GM19372 (cell line): Measurements from ENCODE around the gene L3MBTL1.
A peak's percentile ranks its signal among the peaks of the same experiment; 100 is the strongest.

Source experiments
- ATAC-seq: cut with Tn5 transposase; IDR thresholded peaks from one replicate; pipeline ENCODE4 v1.9.1; 2021; ENCODE audit warnings: mild to moderate bottlenecking, low read depth, moderate library complexity; ENCODE audit not compliant: unreplicated experiment

The L3MBTL1 gene

DNA sequence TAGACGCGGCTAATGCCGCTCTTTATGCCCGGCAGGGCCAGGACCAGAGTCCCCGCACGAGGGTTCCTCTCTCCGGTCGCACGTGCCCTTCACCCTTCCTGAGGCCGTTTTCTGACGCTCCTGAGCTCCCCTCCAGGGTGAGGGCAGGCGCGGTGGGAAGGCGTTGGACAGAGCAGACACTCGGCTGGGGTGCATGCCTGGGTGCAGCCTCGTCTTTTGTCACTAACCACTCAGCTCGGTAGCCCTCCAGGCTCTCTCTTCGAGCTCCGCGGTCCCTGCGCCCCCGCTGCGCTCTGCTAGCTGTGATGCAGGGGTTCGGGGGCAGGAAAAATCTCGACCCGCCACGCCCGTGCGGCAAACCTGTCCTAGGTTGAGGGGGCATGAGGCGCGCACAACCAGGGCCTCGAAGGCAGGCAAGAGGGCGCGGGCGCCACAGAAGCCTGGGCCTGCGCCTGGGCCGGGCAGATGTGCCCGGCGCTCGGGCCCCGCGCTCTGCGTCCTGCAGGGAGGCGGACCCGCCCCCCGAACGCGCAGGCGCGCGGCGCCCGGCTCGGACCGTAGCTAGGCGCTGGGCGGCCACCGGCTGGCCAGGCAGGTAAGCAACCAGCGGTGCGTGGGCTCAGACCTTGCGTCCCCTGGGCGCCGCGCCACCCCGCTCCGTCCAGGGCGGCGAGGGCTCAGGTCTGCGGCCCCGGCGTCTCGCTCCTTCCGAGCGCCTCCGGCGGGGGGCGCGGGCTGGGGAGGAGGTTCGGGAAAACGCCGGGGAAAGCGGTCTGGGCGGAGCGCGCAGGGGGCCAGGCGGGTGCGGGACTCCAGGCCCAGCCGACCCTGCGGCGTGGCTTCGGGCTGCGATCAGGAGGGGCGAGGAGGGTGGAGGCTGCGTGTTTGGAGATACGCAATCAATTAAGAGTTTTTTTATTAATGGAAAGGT lies at the start of gene L3MBTL1:
Gene L3MBTL1, plus strand, starts transcription at position 548 of the 931 bp plus-strand sequence. CDS start 5,807 bp downstream, outside the sequence.
- ATAC-seq, result no peak

DNA sequence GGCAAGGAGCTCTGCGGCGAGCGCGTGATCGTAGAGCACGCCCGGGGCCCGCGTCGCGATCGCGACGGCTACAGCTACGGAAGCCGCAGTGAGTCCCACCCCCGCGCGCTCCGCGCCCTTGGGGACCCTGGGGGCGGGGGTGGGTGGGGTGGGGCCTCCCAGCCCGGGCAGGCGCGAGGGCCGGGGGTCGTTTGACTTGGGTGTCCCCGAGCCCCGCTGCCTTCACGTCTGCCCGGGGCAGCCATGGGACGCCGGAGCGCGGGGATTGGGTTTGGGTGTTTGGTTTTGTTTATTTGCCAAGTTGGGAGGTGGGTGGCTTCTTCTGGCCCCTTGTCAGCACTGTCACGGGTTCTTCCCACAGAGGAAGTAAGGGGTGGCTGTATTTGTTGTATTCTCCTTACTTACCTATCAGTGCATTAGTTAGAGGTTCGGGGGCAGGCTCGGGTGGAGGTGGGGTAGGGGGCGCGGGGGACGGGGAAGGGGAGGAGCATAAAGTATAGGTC lies 49.0 kb upstream of the L3MBTL1 start:
- ATAC-seq, result no peak

DNA sequence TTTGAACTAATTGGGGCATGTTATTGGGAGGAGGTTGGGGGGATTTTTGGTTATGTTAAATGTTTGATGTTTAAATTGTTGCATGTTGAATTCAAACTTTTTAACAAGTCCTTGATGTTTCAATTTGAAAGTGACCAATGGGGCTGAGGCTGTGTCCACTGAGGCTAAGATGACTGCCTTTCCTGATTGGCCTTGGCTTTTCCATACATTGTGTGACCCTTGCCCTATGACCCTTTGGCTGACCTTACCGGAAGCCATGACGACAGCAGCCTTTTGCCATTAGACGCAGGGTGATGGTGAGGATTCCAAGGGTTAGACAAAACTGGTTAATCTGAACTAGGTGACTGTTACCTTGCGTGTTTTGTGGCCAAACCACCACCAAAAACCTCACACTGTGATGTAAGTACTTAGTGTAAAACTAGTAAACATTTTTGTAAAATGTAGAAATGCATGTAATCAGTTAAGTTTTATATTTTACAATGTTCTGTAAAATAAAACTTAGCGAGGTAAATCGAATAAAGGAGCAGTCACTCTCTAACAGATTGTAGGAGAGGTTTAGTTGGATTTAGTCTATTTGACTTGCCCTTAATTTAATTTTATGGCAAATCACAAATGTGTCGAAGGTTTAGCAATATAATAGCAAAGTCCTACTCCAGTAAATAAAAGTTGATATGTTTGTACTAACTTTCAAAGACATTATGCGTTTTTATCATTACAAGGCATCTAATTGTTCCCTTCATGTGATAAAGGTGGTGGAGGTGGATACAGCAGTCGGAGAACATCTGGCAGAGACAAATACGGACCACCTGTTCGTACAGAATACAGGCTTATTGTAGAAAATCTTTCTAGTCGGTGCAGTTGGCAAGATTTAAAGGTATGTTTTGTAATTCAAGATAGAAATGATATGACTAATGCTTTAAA lies 48.2 kb upstream of the L3MBTL1 start:
- no peak for ATAC-seq

DNA sequence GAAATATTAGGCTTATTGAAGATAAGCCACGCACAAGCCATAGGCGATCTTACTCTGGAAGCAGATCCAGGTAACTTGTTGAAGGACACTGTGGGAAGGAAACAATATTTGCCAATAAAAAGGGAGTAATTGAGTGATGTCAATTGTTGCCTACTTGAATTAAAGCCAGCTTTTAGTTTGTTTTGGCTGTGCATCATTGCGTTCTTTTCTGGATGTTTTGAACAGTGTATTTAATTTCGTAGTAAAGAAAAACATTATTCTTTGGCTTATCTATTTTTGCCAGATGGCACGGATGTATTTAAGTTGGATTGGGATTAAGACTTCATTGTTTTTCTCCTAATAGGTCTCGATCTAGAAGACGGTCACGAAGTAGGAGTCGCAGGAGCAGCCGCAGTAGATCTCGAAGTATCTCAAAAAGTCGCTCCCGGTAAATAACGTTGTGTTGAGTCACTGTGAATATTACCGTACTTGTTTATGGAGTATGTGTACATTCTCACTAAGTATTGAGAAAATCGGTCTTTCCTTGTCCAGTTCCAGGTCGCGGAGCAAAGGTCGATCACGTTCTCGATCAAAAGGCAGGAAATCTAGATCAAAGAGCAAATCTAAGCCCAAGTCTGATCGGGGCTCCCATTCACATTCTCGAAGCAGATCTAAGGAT lies 47.2 kb upstream of the L3MBTL1 start:
- no peak for ATAC-seq

DNA sequence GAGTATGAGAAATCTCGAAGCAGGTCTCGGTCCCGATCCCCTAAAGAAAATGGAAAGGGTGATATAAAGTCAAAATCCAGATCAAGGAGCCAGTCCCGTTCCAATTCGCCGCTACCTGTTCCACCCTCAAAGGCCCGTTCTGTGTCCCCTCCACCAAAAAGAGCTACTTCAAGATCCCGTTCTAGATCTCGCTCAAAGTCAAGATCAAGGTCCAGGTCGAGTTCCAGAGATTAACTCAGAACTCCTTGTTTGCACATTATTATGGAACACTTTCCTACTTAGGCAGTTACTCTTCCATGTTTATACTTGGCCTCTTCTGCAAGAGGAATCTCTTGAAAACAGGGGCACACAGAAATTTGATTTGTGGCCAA lies 46.7 kb upstream of the L3MBTL1 start:
- ATAC-seq, result no peak

DNA sequence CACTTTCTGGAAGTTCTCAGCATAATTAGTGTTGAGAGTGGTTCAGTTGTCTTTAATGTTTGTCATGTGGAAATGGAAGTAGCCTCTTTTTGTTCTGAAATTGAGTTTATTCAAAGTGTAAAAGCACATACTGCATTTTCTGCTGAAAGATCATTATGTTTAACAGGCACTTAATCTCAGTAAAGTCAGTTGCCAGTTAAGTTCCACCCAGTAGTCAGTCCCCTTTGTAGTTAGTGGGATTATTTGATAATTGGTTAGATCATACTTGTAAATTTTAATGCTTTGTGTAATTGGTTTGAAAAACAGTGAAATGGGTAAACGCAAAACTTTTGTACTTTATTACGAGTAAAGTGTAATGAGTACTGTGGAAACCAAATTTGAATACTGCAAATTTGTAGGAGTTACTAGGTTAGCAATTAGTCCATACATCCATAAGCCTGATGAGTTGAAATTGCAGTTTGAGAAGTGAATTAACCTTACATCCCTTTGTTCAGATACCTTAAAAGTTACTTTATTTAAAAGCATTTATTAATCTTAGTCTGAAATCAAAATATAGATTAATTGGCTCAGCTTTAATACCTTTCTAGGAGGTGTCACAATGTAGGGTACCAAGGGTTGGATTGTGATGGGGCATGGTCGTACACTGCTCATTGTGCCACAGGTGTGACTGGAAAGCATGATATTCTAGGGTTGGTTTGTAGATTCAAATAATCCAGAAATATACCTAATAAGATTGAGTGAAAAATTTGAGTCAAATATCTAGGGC lies 45.4 kb upstream of the L3MBTL1 start:
- ATAC-seq, result no peak

DNA sequence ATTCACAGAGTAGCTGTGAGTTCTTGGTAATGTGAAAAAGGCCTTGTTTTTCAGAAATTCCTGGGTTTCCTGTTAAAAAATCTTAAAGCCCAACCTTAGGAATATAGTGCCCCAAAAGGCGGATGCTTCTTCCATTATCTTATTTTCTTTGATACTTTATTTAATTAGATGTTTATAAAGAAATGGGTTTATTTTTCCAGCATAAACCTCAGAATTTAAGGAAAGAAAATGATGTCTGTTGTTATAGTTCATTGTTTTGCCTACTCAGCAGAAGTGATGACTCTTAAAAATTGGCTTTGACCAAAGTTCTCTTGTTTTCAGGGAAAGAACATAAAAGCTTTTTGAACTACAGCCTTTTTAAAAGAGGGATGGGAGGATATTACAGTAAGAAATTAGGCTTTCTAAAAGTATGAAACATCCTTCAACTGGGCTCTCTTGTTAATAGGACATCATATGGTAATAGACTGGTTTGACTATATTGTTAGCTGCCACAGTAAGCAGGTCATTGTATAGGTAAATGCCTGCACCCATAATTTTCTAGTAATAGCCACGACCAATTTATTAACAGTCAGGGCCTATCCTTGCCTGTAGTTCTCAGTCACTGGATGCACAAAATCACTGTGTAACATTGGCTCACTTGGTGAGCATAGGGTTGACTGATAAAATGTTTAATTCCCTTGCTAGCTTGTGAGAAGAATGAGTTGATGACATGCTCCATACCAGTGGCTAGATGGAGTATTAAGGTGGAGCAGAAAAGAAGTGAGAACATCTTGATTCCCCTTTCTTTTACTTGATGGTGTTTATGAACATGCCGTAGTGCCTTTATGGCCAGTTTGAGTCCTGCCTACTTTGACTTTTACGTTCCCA lies 44.6 kb upstream of the L3MBTL1 start:
- ATAC-seq, result no peak

DNA sequence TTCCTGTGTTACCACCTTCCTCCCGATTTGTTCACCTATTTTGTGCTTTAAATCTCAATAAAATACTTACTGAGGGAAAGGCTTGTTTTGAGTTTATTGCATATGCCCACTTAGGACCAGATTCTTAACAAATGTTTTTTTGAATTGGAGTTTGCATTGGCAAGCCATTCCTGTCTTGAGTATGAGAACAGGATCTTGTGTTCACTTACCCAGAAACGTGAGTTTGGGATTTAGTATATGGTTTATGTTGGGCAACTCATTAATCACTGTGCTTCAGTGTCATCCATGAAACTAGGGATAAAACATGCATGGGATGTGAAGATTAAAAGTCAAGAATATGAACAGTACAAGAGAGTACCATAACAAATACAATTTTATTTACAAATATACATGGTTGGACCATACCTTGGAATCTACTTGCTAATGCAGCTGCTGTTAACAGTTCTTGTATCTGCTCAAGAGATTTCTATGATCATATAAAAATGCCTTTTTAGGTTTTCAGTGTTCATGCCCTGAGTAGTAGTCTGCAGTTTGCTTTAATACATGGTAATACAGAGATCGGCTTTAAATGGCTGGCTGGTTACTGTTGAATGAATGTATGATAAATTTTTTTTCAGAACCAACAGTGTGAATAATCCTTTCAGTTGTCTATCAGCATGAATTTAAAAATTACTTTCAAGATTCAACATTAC lies 43.8 kb upstream of the L3MBTL1 start:
- ATAC-seq, result no peak

DNA sequence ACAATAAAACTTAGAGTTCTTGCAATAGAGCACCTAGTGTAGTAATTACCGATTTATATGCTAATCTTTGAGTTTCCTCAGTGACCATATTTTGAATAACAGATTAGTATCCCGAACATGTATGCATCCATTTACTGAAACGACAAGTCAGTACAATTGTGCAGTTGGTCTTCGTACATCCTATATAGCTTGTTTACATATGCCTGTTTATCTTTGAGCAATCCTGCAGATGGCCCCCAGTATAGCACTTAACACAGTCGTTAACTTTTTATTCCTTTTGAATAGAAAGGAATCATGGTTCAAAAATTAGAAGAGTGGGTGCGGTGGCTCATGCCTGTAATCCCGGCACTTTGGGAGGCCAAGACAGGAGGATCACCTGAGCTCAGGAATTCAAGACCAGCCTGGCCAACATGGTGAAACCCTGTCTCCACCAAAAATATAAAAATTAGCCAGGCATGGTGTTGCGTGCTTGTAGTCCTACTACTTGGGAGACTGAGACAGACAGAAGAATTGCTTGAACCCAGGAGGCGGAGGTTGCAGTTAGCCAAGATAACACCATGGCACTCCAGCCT lies 43.2 kb upstream of the L3MBTL1 start:
- ATAC-seq, result no peak

DNA sequence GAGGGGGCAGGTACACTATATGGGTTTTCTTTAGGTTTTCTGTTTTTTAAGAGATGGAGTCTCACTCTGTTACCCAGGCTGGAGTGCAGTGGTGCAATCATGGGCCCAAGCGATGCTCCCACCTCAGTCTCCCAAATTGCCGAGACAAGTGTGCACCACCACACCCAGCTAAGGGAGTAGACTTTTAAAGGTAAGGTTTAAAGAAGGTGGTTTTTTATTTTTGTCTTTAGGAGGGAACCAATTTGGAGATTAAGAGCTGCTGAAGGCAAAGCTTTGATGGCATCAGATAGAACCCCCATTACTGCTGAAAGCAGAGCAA lies 41.9 kb upstream of the L3MBTL1 start:
- ATAC-seq, result no peak

DNA sequence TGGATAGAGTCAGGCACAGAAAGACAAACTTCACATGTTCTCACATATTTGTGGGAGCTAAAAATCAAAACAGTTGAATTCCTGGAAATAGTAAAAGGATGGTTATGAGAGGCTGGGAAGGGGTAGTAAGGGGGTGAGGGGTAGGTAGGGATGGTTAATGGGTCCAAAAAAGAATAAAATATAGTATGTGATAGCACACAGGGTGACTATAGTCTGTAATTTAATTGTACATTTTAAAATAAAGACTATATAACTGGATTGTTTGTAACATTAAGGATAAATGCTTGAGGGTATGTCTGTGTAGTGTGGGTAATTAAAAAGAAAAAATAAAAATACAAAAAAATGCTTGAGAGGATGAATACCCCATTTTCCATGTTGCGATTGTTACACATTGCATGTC lies 39.9 kb upstream of the L3MBTL1 start:
- no peak for ATAC-seq

DNA sequence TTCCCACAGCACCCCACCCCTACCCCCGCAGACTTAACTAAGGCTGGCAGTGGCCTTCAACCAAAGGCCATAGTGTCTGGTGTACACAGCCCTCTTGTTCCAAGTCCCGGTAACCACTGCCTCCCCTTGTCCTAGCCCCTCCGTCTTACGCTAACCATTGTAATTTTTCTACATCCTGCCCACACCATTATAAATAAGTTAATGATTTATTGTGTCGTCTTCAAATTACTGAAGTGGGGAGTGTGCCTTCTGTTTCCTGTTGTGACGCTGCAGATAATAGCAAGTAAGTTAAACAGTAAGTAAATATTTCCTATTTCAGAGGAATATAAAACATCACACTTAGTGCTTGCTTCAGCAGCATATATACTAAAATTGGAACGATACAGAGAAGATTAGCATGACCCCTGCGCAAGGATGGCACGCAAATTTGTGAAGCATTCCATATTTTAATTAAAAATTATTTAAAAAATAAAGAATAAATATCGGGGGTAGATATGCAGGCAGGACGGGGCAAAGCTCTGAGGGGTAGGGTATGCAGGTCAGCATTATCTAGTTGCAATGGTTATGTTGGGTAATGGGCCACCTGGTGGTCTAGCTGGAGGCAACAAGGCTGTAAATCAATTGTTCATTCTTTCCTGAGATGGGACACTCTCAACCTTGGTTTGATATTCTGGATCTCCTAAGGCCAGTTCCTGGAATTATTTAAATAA lies 34.7 kb upstream of the L3MBTL1 start:
- no peak for ATAC-seq

DNA sequence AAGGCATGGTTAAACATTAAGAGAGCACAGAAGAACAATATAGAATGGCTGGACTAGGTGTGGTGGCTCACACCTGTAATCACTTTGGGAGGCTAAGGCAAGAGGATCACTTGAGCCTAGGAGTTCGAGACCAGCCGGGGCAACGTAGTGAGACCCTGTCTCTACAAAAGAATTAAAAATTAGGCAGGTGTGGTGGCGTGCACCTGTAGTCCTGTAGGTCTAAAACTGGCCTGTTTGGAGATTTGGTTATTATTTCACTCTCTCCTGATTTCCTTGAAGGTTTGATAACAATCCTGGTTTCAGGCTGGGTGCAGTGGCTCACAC lies 34.2 kb upstream of the L3MBTL1 start:
- no peak for ATAC-seq

DNA sequence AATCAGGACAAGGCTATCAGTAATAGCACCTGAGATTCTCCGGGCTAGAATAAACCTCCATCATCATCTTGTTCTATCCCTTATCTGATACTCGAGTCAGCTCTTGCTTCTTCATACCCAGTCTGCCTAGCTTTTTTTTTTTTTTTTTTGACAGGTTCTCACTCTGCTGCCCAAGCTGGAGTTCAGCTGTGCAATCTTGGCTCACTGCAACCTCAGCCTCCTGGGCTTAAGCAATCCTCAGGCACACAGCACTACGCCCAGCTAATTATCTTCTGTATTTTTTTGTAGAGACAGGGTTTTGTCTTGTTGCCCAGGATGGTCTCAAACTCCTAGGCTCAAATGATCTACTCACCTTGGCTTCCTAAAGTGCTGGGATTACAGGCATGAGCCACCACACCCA lies 30.3 kb upstream of the L3MBTL1 start:
- no peak for ATAC-seq

DNA sequence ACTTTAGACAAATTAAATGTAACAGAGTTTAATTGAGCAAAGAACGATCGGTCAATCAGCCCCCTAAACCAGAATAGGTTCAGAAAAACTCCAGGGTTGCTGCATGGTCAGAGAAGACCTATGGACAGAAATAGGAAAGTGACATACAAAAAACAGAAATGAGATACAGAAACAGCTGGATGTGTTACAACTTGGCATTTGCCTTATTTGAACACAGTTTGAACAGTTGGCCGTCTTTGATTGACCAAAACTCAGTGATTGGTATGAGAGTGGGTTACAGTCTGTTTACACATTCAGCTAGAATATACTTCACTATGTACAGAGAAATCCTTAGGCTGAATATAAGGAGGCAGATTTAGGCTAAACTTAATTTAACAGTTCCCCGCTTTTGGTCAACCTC lies 29.9 kb upstream of the L3MBTL1 start:
- ATAC-seq, result no peak

DNA sequence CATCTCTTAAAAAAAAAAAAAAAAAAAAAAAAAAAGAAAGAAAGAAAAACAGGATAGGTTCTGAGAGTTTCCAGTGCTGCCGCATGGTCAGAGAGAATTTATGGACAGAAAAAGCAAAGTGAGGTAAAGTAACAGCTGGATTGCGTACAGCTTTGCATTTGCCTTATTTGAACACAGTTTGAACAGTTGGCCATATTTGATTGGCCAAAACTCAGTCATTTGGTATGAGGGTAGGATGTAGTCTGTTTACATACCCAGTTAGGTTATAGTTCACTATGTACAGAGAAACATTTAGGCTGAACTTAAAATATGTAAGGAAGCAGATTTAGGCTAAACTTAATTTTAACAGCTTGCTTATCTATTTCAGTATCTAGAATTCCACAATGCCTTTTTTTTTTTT lies 17.5 kb upstream of the L3MBTL1 start:
- no peak for ATAC-seq

DNA sequence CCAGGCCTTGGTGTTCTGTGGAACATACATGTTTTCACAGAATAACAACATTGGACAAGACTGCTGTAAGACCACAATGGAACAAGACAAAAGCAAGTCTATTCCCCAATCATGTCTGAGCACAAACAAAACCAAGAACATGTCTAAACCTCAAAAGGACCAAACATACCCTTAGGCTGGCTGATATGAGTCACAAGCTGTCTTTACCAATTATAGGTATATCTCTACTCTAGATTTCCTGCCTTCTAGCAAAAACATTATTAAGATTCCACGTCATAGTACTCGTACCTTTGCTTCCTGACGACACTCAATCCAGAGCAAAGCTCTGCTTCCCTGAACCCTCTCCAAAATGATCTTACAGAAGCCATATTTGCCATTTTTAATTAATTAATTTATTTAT lies 15.4 kb upstream of the L3MBTL1 start:
- peak; percentile 86 for ATAC-seq

DNA sequence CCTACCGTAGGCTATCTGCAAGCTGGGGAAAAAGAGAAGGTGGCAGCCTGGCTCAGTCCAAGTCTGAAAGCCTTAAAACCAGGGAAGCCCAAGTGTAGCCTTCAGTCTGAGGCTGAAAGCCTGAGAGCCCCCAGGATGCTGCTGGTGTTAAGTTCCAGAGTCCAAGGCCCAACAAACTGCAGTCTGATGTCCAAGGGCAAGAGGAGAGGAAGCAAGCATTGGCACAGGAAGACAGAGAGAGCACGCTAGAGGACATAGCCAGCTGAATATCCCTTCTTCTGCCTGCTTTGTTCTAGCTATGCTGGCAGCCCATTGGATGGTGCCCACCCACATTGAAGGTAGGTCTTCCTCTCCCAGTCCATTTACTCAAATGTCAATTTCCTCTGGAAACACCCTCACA lies 12.1 kb upstream of the L3MBTL1 start:
- ATAC-seq, result no peak
